Liver (tissue), 9 donors: ENCODE results near the gene ORC5. TPM values are rescaled to one million over a fixed set of nuclear protein-coding genes. Genes with fewer than 3 reads are reported as not detected.

Source experiments
- DNase-seq: peaks from one replicate; pipeline ENCODE4 v3.0.0-alpha.2; 2017; ENCODE audit warnings: low spot score
- H3K27ac ChIP-seq, 2 donors: one replicate each; pipeline ENCODE4 v1.7.0; 2013; ENCODE audit warnings: inconsistent platforms in 2 of 2, low read length in 2 of 2, control low read depth in 1 of 2, low read depth in 1 of 2, mild to moderate bottlenecking in 1 of 2
- H3K27me3 ChIP-seq, 4 donors: one replicate each; pipeline versions ENCODE4 v1.6.1 to v1.7.0; 2013; ENCODE audit warnings: low read length in 3 of 4, inconsistent platforms in 1 of 4, mild to moderate bottlenecking in 1 of 4, moderate library complexity in 1 of 4; ENCODE audit not compliant: control insufficient read depth in 4 of 4, insufficient read depth in 4 of 4
- H3K36me3 ChIP-seq, 4 donors: one replicate each; pipeline versions ENCODE4 v1.6.1 to v1.7.0; 2013; ENCODE audit warnings: low read length in 3 of 4, mild to moderate bottlenecking in 3 of 4, low read depth in 1 of 4, moderate library complexity in 1 of 4; ENCODE audit not compliant: control insufficient read depth in 4 of 4, insufficient read depth in 3 of 4
- H3K4me1 ChIP-seq, 4 donors: one replicate each; pipeline versions ENCODE4 v1.6.1 to v1.7.0; 2013; ENCODE audit warnings: low read length in 3 of 4, mild to moderate bottlenecking in 3 of 4, moderate library complexity in 1 of 4; ENCODE audit not compliant: control insufficient read depth in 4 of 4, insufficient read depth in 4 of 4
- H3K4me3 ChIP-seq, 3 donors: one replicate each; pipeline versions ENCODE4 v1.6.1 to v1.7.0; 2013; ENCODE audit warnings: low read length in 3 of 3, control low read depth in 1 of 3, low read depth in 1 of 3, mild to moderate bottlenecking in 1 of 3
- H3K9ac ChIP-seq, 2 donors: one replicate each; pipeline ENCODE4 v1.7.0; 2013; ENCODE audit warnings: low read length in 2 of 2, mild to moderate bottlenecking in 2 of 2, moderate library complexity in 2 of 2, control low read depth in 1 of 2, low read depth in 1 of 2
- H3K9me3 ChIP-seq, 4 donors: one replicate each; pipeline versions ENCODE4 v1.6.1 to v1.7.0; 2013; ENCODE audit warnings: low read length in 3 of 4; ENCODE audit not compliant: control insufficient read depth in 4 of 4
- EGR1 ChIP-seq, 2 donors: IDR thresholded peaks; 2 replicates each; pipeline ENCODE4 v1.6.1; 2016 to 2018; ENCODE audit warnings: antibody characterized with exemption in 2 of 2, low read depth in 2 of 2
- FOXA1 ChIP-seq: IDR thresholded peaks from 2 replicates; pipeline ENCODE4 v1.6.1; 2016; ENCODE audit warnings: antibody characterized with exemption
- FOXA2 ChIP-seq: IDR thresholded peaks from 2 replicates; pipeline ENCODE4 v1.6.1; 2016; ENCODE audit warnings: antibody characterized with exemption
- GABPA ChIP-seq, 2 donors: IDR thresholded peaks in 1 of 2; conservative IDR thresholded peaks in 1 of 2; 2 replicates each; pipeline ENCODE4 v1.6.1; 2016; ENCODE audit warnings: antibody characterized with exemption in 2 of 2, mild to moderate bottlenecking in 1 of 2, moderate library complexity in 1 of 2
- HNF4A ChIP-seq, 2 donors: conservative IDR thresholded peaks; 2 replicates each; pipeline ENCODE4 v1.6.1; 2016; ENCODE audit warnings: antibody characterized with exemption in 2 of 2, mild to moderate bottlenecking in 2 of 2
- HNF4G ChIP-seq: IDR thresholded peaks from 2 replicates; pipeline ENCODE4 v1.6.1; 2016; ENCODE audit warnings: antibody characterized with exemption
- JUND ChIP-seq, 2 donors: IDR thresholded peaks; 2 replicates each; pipeline ENCODE4 v1.6.1; 2016; ENCODE audit warnings: antibody characterized with exemption in 2 of 2
- NR2F2 ChIP-seq: IDR thresholded peaks from 2 replicates; pipeline ENCODE4 v1.6.1; 2016; ENCODE audit warnings: antibody characterized with exemption
- RAD21 ChIP-seq, 2 donors: IDR thresholded peaks; 2 replicates each; pipeline ENCODE4 v1.6.1; 2016; ENCODE audit warnings: antibody characterized with exemption in 2 of 2, mild to moderate bottlenecking in 2 of 2
- RXRA ChIP-seq, 2 donors: IDR thresholded peaks; 2 replicates each; pipeline ENCODE4 v1.6.1; 2017 to 2018; ENCODE audit warnings: antibody characterized with exemption in 2 of 2, mild to moderate bottlenecking in 1 of 2
- SP1 ChIP-seq: IDR thresholded peaks from 2 replicates; pipeline ENCODE4 v1.6.1; 2018; ENCODE audit warnings: antibody characterized with exemption, mild to moderate bottlenecking
- TAF1 ChIP-seq: conservative IDR thresholded peaks from 2 replicates; pipeline ENCODE4 v1.6.1; 2016; ENCODE audit warnings: antibody characterized with exemption, mild to moderate bottlenecking
- YY1 ChIP-seq: IDR thresholded peaks from 2 replicates; pipeline ENCODE4 v1.6.1; 2016; ENCODE audit warnings: antibody characterized with exemption, mild to moderate bottlenecking
- WGBS: extraction: QIAGEN DNeasy Blood & Tissue Kit; methylation state at CpG from one replicate; pipeline ENCODE4 v1.1.7; 2013; 5-methylcytosine and 5-hydroxymethylcytosine counted together
- polyA plus RNA-seq, 2 donors: library from polyadenylated mRNA; stranded (reverse) in 1 of 2; unstranded in 1 of 2; fragments of 200-250 nt in 1 of 2; fragments of >200 nt in 1 of 2; fragmentation: Nextera tagmentation in 1 of 2; extraction: Ambion mirVana in 1 of 2; gene quantifications; one replicate each; pipeline versions ENCODE4 v1.2.1 to v1.2.3, GENCODE V29; 2013 to 2015
- total RNA-seq, 2 donors: library from RNA; depleted of rRNA; stranded (reverse); fragments of >200 nt; gene quantifications; one replicate each; pipeline ENCODE4 v1.2.3, GENCODE V29; 2014
- TF ChIP-seq, protein P1 (sequence below): fragments of 150-350 bp; IDR thresholded peaks from 2 replicates; pipeline ENCODE4 v1.5.1; 2017; ENCODE audit warnings: improper control_type of control experiment, low read depth, low read length; ENCODE audit not compliant: missing input control
- TF ChIP-seq, protein P2 (sequence below): IDR thresholded peaks from 2 replicates; pipeline ENCODE4 v1.6.1; 2016; ENCODE audit warnings: antibody characterized with exemption
- TF ChIP-seq, protein P3 (sequence below): IDR thresholded peaks from 2 replicates; pipeline ENCODE4 v1.6.1; 2016; ENCODE audit warnings: antibody characterized with exemption
- TF ChIP-seq, protein P4 (sequence below): IDR thresholded peaks from 2 replicates; pipeline ENCODE4 v1.6.1; 2016; ENCODE audit warnings: antibody characterized with exemption
- TF ChIP-seq, protein P5 (sequence below): IDR thresholded peaks from 2 replicates; pipeline ENCODE4 v1.6.1; 2016; ENCODE audit warnings: antibody characterized with exemption, mild to moderate bottlenecking
- donor health status: healthy.
- donor health status: healthy.
- donor health status: healthy.
- donor health status: healthy.
- donor health status: healthy.

Gene ORC5
- total and polyA plus RNA-seq, 4 donors, result 8.4 to 20.7 (median 11.5) TPM

DNA sequence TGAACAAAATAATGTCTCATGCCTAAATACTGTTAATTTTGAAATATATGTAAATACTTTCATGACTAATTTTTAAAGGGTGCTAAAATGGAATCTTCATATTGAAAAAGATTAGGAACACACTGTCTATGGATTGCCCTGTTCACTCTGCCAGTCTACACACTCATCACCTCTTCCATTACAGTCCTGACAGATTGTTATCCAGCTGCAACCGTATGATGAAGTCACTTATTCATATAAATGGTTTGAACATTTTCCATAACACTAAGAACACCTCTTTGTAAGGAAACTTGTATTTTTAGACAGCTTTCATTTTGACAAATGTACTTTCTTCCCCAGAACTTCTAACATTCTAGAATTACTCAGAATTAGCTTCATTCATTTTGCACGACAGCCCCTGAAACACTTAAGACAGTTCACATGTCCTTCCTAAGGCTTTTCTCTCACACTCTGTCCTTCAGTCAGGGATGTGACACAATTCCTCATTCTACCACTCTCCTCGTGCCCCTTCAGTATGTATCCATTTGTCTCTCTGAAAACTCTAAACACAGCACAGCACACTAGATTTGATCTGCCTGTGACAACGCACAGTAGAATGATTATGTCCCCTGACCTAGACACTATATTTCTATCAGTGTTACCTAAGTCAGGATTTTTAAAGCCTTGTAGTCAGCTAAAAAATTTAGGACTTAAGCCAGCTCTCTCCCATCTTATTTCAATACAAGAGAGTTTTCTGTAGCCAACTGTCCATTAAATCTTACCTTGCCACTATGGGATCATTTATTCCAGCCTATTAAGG, 71.9 kb downstream of the ORC5 start:
- Histone ChIP-seq H3K9me3 (no peaks in the 10 kb centered on the region), H3K36me3 (peaks cover 3 to 13% (median 11%) of the 10 kb centered on the region in 4 donors), H3K4me3 (no peak overlapping the region), H3K27me3 (no peaks in the 10 kb centered on the region), H3K27ac (no peak overlapping the region), H3K9ac (no peak overlapping the region), H3K4me1 (no peaks in the 10 kb centered on the region)
- WGBS, result 83% methylated on average over 4 of the region's 4 CpGs
- no peak for DNase-seq
- TF ChIP-seq JUND (IDR thresholded peaks at IDR 0.05), result no peak
- TF ChIP-seq HNF4A (conservative IDR thresholded peaks at IDR 0.05), result no peak
- no peak for TF ChIP-seq TAF1
- TF ChIP-seq SP1, result no peak
- TF ChIP-seq FOXA2, result no peak
- TF ChIP-seq RAD21 (IDR thresholded peaks at IDR 0.05), result no peak
- TF ChIP-seq YY1, result no peak
- TF ChIP-seq NR2F2, result no peak
- TF ChIP-seq, protein P1, sequence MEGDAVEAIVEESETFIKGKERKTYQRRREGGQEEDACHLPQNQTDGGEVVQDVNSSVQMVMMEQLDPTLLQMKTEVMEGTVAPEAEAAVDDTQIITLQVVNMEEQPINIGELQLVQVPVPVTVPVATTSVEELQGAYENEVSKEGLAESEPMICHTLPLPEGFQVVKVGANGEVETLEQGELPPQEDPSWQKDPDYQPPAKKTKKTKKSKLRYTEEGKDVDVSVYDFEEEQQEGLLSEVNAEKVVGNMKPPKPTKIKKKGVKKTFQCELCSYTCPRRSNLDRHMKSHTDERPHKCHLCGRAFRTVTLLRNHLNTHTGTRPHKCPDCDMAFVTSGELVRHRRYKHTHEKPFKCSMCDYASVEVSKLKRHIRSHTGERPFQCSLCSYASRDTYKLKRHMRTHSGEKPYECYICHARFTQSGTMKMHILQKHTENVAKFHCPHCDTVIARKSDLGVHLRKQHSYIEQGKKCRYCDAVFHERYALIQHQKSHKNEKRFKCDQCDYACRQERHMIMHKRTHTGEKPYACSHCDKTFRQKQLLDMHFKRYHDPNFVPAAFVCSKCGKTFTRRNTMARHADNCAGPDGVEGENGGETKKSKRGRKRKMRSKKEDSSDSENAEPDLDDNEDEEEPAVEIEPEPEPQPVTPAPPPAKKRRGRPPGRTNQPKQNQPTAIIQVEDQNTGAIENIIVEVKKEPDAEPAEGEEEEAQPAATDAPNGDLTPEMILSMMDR, result no peak
- TF ChIP-seq, protein P2, sequence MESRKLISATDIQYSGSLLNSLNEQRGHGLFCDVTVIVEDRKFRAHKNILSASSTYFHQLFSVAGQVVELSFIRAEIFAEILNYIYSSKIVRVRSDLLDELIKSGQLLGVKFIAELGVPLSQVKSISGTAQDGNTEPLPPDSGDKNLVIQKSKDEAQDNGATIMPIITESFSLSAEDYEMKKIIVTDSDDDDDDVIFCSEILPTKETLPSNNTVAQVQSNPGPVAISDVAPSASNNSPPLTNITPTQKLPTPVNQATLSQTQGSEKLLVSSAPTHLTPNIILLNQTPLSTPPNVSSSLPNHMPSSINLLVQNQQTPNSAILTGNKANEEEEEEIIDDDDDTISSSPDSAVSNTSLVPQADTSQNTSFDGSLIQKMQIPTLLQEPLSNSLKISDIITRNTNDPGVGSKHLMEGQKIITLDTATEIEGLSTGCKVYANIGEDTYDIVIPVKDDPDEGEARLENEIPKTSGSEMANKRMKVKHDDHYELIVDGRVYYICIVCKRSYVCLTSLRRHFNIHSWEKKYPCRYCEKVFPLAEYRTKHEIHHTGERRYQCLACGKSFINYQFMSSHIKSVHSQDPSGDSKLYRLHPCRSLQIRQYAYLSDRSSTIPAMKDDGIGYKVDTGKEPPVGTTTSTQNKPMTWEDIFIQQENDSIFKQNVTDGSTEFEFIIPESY, result no peak
- TF ChIP-seq, protein P3, sequence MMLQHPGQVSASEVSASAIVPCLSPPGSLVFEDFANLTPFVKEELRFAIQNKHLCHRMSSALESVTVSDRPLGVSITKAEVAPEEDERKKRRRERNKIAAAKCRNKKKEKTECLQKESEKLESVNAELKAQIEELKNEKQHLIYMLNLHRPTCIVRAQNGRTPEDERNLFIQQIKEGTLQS, result no peak
- TF ChIP-seq, protein P4, sequence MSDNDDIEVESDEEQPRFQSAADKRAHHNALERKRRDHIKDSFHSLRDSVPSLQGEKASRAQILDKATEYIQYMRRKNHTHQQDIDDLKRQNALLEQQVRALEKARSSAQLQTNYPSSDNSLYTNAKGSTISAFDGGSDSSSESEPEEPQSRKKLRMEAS, result no peak
- no peak for TF ChIP-seq RXRA (IDR thresholded peaks at IDR 0.05)
- TF ChIP-seq GABPA (IDR thresholded peaks at IDR 0.05 in 1 of 2, conservative IDR thresholded peaks at IDR 0.05 in 1 of 2), result no peak
- TF ChIP-seq HNF4G, result no peak
- TF ChIP-seq, protein P5, sequence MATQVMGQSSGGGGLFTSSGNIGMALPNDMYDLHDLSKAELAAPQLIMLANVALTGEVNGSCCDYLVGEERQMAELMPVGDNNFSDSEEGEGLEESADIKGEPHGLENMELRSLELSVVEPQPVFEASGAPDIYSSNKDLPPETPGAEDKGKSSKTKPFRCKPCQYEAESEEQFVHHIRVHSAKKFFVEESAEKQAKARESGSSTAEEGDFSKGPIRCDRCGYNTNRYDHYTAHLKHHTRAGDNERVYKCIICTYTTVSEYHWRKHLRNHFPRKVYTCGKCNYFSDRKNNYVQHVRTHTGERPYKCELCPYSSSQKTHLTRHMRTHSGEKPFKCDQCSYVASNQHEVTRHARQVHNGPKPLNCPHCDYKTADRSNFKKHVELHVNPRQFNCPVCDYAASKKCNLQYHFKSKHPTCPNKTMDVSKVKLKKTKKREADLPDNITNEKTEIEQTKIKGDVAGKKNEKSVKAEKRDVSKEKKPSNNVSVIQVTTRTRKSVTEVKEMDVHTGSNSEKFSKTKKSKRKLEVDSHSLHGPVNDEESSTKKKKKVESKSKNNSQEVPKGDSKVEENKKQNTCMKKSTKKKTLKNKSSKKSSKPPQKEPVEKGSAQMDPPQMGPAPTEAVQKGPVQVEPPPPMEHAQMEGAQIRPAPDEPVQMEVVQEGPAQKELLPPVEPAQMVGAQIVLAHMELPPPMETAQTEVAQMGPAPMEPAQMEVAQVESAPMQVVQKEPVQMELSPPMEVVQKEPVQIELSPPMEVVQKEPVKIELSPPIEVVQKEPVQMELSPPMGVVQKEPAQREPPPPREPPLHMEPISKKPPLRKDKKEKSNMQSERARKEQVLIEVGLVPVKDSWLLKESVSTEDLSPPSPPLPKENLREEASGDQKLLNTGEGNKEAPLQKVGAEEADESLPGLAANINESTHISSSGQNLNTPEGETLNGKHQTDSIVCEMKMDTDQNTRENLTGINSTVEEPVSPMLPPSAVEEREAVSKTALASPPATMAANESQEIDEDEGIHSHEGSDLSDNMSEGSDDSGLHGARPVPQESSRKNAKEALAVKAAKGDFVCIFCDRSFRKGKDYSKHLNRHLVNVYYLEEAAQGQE, result no peak
- no peak for TF ChIP-seq FOXA1
- TF ChIP-seq EGR1 (IDR thresholded peaks at IDR 0.05; ENCODE audit: low read depth in 2 of 2), result no peak
